ENCODE results near the gene GREB1.

Gene GREB1

DNA sequence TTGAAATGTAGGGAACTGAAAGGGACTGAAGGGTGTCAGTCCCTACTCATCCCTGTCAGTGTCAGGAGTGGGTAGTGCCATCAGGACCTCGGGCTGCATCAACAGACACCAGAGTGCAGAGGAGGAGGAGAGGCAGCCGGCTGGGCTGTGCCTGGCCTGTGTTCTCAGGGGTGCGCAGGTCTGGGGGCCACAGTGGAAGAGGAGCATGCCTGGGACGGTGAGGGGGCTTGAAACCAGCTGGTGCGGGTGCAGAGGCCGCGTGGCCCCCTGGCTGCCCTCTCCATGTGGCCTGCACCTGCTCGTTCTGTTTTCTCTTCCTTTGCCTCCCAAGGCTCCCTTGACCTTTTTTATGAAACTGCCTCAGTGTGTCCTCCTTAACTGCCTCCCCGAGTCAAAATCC is 94.8 kb downstream of the GREB1 start:
- Histone ChIP-seq H3K4me3 (ENCODE audit: low read depth, low read length) (no peak overlapping the region), H3K4me1 (no peaks in the 10 kb centered on the region), H3K27me3 (no peaks in the 10 kb centered on the region), H3K36me3 (peaks cover 61% of the 10 kb centered on the region), H3K9me3 (no peaks in the 10 kb centered on the region)
- DNase-seq, result no peak
- TF ChIP-seq, protein P1, sequence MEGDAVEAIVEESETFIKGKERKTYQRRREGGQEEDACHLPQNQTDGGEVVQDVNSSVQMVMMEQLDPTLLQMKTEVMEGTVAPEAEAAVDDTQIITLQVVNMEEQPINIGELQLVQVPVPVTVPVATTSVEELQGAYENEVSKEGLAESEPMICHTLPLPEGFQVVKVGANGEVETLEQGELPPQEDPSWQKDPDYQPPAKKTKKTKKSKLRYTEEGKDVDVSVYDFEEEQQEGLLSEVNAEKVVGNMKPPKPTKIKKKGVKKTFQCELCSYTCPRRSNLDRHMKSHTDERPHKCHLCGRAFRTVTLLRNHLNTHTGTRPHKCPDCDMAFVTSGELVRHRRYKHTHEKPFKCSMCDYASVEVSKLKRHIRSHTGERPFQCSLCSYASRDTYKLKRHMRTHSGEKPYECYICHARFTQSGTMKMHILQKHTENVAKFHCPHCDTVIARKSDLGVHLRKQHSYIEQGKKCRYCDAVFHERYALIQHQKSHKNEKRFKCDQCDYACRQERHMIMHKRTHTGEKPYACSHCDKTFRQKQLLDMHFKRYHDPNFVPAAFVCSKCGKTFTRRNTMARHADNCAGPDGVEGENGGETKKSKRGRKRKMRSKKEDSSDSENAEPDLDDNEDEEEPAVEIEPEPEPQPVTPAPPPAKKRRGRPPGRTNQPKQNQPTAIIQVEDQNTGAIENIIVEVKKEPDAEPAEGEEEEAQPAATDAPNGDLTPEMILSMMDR (IDR thresholded peaks at IDR 0.05; ENCODE audit: low read depth, low read length), result no peak

DNA sequence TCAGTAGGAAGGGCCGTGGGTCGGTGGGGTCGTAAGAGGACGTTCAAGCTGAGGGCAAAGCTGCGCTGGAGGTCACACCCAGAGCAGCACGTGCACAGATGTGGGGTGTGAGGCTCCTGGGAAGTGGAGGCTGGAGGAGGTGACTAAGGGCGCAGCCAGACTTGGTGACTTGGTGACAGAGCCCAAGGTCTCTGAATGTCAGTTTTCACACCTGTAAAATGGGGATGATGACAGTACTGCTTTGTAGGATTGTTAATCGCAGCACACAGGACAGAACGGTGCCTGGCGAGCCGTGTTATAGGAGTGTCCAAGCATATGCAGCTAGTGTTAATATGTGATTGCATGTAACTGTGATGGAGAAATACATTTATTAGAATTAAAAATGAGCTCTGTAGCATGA is 95.4 kb downstream of the GREB1 start:
- TF ChIP-seq, protein P1 (IDR thresholded peaks at IDR 0.05; ENCODE audit: low read depth, low read length), result no peak
- Histone ChIP-seq H3K9me3 (no peaks in the 10 kb centered on the region), H3K4me1 (no peaks in the 10 kb centered on the region), H3K4me3 (ENCODE audit: low read depth, low read length) (no peak overlapping the region), H3K36me3 (peaks cover 65% of the 10 kb centered on the region), H3K27me3 (no peaks in the 10 kb centered on the region)
- DNase-seq, result no peak

DNA sequence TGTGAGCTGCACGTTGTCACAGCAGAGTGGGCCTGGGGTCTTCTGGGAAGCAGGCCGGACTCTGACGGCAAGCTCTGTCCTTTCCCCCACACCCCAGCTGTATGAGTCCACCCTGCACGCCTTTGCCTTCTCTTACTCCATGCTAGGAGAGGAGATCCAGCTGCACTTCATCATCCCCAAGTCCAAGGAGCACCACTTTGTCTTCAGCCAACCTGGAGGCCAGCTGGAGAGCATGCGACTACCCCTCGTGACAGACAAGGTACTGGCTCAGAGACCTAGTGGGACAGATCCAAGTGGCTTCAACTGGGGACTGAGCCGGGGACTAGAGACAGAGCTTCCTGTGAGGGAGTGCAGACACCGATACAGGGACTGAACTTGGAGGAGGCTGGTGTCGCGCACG is 96.0 kb downstream of the GREB1 start:
- no peak for DNase-seq
- Histone ChIP-seq H3K27me3 (no peaks in the 10 kb centered on the region), H3K4me1 (no peaks in the 10 kb centered on the region), H3K36me3 (peaks cover 69% of the 10 kb centered on the region), H3K9me3 (no peaks in the 10 kb centered on the region), H3K4me3 (ENCODE audit: low read depth, low read length) (no peak overlapping the region)
- TF ChIP-seq, protein P1 (IDR thresholded peaks at IDR 0.05; ENCODE audit: low read depth, low read length), result no peak

DNA sequence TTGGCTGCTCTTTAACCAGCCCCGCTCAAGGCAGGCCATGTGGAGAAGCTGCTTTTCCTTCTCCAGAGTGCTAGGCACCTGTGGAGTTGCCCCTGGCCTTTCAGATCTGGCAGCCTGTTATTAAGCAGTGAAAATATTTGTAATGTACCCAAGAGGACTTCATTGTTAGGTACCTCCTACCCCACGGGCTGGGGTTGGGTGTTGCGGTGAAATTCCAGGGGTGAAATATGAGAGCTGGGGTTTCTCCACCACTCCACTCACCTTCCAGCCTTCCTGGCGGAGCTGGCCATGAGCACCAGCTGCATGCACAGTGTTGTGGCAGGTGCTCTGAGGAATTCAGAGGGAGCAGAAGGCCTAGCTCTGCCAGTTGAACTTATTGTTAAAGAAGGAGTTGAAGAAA is 97.0 kb downstream of the GREB1 start:
- DNase-seq, result no peak
- no peak overlapping the region for H3K4me3 ChIP-seq (ENCODE audit: low read depth, low read length)
- H3K27me3 ChIP-seq, result no peaks in the 10 kb centered on the region
- peaks cover 69% of the 10 kb centered on the region for H3K36me3 ChIP-seq
- TF ChIP-seq, protein P1 (IDR thresholded peaks at IDR 0.05; ENCODE audit: low read depth, low read length), result no peak
- H3K9me3 ChIP-seq, result no peaks in the 10 kb centered on the region
- H3K4me1 ChIP-seq, result no peaks in the 10 kb centered on the region

DNA sequence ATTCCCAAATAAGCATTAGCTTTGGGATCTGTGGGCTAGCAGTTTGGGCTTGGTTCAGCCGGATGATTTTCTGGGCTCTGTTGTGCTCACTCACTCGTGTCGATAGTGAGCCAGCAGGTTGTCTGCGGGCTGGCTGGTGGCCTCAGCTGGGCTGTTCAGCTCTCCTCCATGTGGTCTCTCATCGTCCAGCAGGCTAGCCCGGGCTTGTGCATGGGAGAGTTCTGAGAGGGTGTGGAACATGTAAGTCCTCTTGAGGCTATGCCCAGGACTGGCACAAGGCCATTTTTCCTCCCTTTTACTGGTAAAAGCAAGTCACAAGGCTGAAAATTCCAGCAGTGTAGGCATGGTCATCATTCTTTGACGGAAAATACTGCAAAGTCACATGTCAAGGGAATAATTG is 97.6 kb downstream of the GREB1 start:
- TF ChIP-seq, protein P1 (IDR thresholded peaks at IDR 0.05; ENCODE audit: low read depth, low read length), result no peak
- Histone ChIP-seq H3K9me3 (no peaks in the 10 kb centered on the region), H3K27me3 (no peaks in the 10 kb centered on the region), H3K36me3 (peaks cover 68% of the 10 kb centered on the region), H3K4me1 (no peaks in the 10 kb centered on the region), H3K4me3 (ENCODE audit: low read depth, low read length) (no peak overlapping the region)
- DNase-seq, result no peak

DNA sequence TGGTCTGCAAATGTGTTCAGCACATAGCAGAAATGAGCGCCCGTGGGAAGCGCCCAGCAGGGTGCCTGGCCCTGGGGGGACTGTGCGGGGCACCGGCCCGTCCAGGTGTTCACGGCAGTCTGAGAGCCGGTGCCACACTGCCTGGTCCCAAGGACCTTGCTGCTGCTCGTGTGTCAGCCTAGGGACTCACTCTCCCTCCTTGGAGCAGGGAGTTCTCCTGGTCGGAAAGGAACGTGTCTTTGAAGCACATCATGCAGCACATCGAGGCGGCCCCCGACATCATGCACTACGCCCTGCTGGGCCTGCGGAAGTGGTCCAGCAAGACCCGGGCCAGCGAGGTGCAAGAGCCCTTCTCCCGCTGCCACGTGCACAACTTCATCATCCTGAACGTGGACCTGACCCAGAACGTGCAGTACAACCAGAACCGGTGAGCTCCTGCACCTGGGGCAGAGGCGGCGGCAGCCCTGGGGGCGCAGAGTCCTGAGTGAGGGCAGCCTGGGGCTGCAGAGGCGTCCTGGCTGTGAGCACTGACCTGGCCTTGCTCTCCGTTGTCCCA is 100.2 kb downstream of the GREB1 start:
- Histone ChIP-seq H3K27me3 (no peaks in the 10 kb centered on the region), H3K9me3 (no peaks in the 10 kb centered on the region), H3K36me3 (peaks cover 62% of the 10 kb centered on the region), H3K4me1 (no peaks in the 10 kb centered on the region), H3K4me3 (ENCODE audit: low read depth, low read length) (no peak overlapping the region)
- TF ChIP-seq, protein P1 (IDR thresholded peaks at IDR 0.05; ENCODE audit: low read depth, low read length), result no peak
- no peak for DNase-seq
